Parathyroid adenoma (tissue), 2 donors: Measurements from ENCODE around the gene PRSS50.

ENCODE experiments used
- H2AFZ ChIP-seq: fragments of 300-600 bp; sonication (generic); one replicate; pipeline ENCODE4 v1.7.0; 2017; ENCODE audit warnings: antibody characterized with exemption, mild to moderate bottlenecking
- H3K27ac ChIP-seq: fragments of 300-600 bp; sonication (generic); one replicate; pipeline ENCODE4 v1.7.0; 2017
- H3K27me3 ChIP-seq: fragments of 300-600 bp; sonication (generic); one replicate; pipeline ENCODE4 v1.7.0; 2017; ENCODE audit warnings: low read length; ENCODE audit not compliant: control insufficient read depth, insufficient read depth
- H3K36me3 ChIP-seq: fragments of 300-600 bp; sonication (generic); one replicate; pipeline ENCODE4 v1.7.0; 2017; ENCODE audit warnings: low read length; ENCODE audit not compliant: control insufficient read depth, insufficient read depth
- H3K4me1 ChIP-seq: fragments of 300-600 bp; sonication (generic); one replicate; pipeline ENCODE4 v1.7.0; 2017; ENCODE audit warnings: control low read depth
- H3K4me2 ChIP-seq: fragments of 300-600 bp; sonication (generic); one replicate; pipeline ENCODE4 v1.7.0; 2017; ENCODE audit warnings: low read length
- H3K4me3 ChIP-seq: fragments of 300-600 bp; sonication (generic); one replicate; pipeline ENCODE4 v1.7.0; 2017; ENCODE audit warnings: low read depth, low read length
- H3K79me2 ChIP-seq: fragments of 300-600 bp; sonication (generic); one replicate; pipeline ENCODE4 v1.7.0; 2017; ENCODE audit warnings: control low read depth
- H3K9ac ChIP-seq: fragments of 300-600 bp; sonication (generic); one replicate; pipeline ENCODE4 v1.7.0; 2017; ENCODE audit warnings: mild to moderate bottlenecking
- H3K9me3 ChIP-seq: fragments of 300-600 bp; sonication (generic); one replicate; pipeline ENCODE4 v1.7.0; 2017; ENCODE audit warnings: low read length; ENCODE audit not compliant: control insufficient read depth
- TF ChIP-seq, protein P1 (sequence below): fragments of 300-600 bp; sonication (generic); IDR thresholded peaks from one replicate; pipeline ENCODE4 v1.7.0; 2017; ENCODE audit warnings: antibody characterized with exemption, mild to moderate bottlenecking
- donor health status: primary hyperparathyroidism.

The PRSS50 gene

DNA sequence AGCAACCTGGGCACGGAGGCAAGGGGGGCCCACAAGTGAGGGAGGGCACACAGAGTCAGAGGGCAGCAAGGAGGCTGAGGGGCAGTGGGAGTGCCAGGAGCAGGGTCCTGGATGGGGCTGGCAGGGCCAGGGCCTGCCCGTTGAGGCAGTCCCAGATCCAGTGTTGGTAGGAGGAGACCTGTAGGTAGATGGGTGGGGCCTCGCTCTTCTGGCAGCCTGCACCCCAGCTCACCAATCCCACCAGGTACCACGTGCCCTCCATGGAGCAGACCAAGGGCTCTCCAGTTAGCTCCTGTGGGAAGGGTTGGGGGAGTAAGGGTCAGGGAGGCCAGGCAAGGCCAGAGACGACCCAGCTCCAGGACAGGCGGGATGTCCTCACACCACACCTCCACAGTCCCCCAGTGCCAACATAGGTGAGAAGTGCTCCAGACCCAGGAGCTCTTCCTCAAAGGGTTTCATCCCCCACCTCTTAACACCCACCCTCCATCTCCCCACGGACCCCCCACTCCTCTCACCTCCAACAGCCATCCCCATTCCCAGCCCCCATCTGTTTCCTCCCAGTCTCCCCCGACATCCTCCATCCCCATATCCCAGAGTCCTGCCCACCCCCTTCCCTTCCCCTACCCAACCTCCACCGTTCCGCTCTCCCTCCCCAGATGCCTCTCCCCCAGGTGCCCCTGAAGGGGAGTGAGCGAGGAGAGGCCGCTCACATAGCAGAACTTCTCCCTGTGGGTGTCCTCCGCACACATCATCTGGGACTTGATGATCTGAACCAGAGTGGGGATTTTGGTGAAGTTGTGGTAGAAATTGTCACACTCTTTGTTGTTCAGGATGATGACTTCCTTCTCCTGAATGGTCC is 5.2 kb downstream of the PRSS50 start:
- H3K4me3 ChIP-seq, result no peak overlapping the region
- no peaks in the 10 kb centered on the region for H3K79me2 ChIP-seq
- no peak overlapping the region for H3K9ac ChIP-seq
- TF ChIP-seq, protein P1, sequence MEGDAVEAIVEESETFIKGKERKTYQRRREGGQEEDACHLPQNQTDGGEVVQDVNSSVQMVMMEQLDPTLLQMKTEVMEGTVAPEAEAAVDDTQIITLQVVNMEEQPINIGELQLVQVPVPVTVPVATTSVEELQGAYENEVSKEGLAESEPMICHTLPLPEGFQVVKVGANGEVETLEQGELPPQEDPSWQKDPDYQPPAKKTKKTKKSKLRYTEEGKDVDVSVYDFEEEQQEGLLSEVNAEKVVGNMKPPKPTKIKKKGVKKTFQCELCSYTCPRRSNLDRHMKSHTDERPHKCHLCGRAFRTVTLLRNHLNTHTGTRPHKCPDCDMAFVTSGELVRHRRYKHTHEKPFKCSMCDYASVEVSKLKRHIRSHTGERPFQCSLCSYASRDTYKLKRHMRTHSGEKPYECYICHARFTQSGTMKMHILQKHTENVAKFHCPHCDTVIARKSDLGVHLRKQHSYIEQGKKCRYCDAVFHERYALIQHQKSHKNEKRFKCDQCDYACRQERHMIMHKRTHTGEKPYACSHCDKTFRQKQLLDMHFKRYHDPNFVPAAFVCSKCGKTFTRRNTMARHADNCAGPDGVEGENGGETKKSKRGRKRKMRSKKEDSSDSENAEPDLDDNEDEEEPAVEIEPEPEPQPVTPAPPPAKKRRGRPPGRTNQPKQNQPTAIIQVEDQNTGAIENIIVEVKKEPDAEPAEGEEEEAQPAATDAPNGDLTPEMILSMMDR, result no peak
- no peaks in the 10 kb centered on the region for H3K36me3 ChIP-seq
- no peak overlapping the region for H3K4me2 ChIP-seq
- H2AFZ ChIP-seq, result no peak overlapping the region
- no peaks in the 10 kb centered on the region for H3K4me1 ChIP-seq
- H3K9me3 ChIP-seq, result no peaks in the 10 kb centered on the region
- H3K27me3 ChIP-seq, result no peaks in the 10 kb centered on the region
- H3K27ac ChIP-seq, result no peak overlapping the region

DNA sequence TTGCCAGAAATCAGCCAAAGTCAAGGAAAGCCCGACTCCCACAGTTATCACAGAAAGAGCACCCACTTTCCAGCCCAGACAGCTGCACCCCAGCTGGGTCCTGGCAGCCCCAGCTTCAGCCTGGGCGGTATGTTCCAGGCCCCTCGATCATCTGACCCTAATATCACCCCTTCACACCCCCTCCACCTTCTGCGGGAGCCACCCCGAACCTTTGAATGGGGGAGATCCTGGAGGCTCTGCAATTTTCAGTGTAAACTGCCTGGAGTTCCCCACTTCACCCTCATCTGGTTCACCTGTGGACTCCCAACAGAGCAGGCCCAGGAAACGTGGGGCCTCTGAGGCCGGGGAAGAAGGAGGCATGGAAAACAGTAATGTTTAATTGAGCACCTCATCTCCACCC is 5.9 kb downstream of the PRSS50 start:
- TF ChIP-seq, protein P1, result no peak
- H3K27ac ChIP-seq, result no peak overlapping the region
- no peaks in the 10 kb centered on the region for H3K36me3 ChIP-seq
- H3K4me3 ChIP-seq, result no peak overlapping the region
- no peaks in the 10 kb centered on the region for H3K27me3 ChIP-seq
- H3K4me2 ChIP-seq, result no peak overlapping the region
- no peaks in the 10 kb centered on the region for H3K4me1 ChIP-seq
- no peaks in the 10 kb centered on the region for H3K79me2 ChIP-seq
- no peaks in the 10 kb centered on the region for H3K9me3 ChIP-seq
- H3K9ac ChIP-seq, result no peak overlapping the region
- no peak overlapping the region for H2AFZ ChIP-seq

DNA sequence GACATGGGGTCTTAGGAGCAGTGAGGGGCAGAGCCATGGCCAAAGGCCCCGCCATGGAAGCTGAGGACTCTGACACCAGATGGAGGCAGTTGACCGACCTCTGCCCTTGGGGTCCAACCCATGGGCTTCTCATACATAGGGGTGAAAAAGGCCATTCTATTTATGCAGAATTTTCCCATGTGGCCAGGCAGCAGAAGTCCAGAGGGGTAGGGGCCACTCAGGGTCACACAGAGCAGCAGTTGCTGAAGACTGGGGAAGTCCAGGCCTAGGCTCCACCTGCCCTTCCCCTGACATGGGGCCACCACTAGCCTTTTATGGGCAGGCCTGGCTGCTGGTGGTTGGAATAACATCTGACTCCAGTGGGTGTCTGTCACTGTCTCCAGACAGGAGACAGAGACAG is 6.4 kb downstream of the PRSS50 start:
- no peak overlapping the region for H3K4me2 ChIP-seq
- H3K9ac ChIP-seq, result no peak overlapping the region
- TF ChIP-seq, protein P1, result no peak
- H3K4me1 ChIP-seq, result no peaks in the 10 kb centered on the region
- no peaks in the 10 kb centered on the region for H3K27me3 ChIP-seq
- no peak overlapping the region for H3K27ac ChIP-seq
- H2AFZ ChIP-seq, result no peak overlapping the region
- H3K79me2 ChIP-seq, result no peaks in the 10 kb centered on the region
- H3K4me3 ChIP-seq, result no peak overlapping the region
- no peaks in the 10 kb centered on the region for H3K36me3 ChIP-seq
- H3K9me3 ChIP-seq, result no peaks in the 10 kb centered on the region

DNA sequence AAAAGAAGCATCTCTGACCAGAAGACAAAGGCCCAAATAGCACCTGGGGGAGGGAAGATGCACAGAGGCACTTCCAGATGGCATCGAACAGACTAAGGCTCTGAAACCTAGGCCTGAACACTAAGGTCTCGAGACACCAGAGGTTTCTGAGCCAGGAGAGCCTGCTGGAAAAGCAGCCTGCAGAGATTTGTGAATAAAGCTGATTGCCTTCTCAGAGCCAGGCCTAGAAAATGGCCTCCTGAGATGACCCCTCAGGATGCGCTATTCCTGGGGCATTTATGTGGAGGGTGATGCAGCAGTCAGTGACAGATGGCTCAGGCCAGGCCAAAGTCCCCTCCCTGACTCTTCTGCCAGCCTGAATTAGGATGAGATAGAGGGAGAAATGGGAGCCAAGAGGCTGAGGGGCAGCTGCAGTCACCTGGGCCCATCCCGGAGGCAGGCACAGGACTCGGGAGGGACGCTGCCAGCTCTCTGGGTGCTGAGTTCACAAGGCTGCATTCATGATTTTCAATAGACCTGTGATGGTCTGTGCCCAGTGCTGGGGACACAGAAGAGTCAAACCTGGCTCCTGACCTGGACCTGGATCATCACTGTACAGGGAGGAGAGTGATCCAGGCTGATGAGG is 6.9 kb downstream of the PRSS50 start:
- Histone ChIP-seq H3K79me2 (no peaks in the 10 kb centered on the region), H3K4me3 (no peak overlapping the region), H3K27me3 (no peaks in the 10 kb centered on the region), H3K4me1 (no peaks in the 10 kb centered on the region), H3K27ac (no peak overlapping the region), H3K36me3 (no peaks in the 10 kb centered on the region), H3K9ac (no peak overlapping the region), H2AFZ (no peak overlapping the region), H3K9me3 (no peaks in the 10 kb centered on the region), H3K4me2 (no peak overlapping the region)
- TF ChIP-seq, protein P1, result no peak
